ENCODE results near the gene C2orf68.
A peak's percentile ranks its signal among the peaks of the same experiment; 100 is the strongest.
"Not testable (repeated sequence)": the region's sequence is repeated elsewhere in the genome, so short reads cannot be mapped to it uniquely, and the experiment has no call there.

C2orf68 gene

GRCh38 chr2:85579266-85579935, 32.5 kb downstream of the C2orf68 start:
- DNase-seq, result peak; percentile 81

DNA sequence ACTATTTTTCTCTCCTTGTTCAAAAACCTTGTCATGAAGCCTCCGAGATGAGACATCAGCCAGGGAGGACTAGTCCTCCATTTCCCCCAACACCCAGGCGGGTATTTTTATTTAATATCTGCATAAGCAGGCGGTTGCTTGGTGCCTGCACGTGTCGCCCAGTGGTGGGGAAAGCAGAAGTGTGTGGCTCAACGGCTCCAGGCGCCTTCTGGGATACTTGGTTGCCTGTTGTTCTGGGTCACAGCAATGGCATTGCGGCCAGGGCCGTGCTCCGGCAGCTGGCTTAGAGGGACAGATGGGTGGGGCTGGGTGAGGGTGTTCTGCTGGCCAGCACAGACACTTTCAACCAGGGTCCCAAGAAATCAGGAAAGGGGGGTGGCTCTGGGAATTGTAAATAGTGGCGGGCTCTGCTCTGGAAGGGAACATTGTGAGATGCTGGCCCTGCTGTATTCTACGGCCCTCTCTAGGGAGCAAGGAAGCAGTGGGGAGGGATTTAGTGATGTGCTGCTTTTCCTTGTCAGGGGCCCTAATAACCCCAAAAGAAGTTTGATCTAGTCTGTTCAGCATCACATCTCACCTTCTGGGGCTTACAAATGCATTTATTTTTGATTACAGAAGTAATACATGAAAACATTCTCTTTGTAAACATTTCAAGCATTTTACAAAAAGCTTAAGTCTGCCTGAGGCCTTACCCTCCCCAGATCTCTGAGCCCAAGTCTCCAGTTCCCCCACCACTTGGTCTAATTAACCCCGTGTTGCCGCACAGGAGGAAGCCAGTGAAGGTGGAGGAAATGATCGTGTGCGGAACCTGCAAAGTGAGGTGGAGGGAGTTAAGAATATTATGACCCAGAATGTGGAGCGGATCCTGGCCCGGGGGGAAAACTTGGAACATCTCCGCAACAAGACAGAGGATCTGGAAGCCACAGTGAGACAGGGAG, 33.4 kb downstream of the C2orf68 start:
- peak; percentile 93 for DNase-seq

- peak; percentile 81 for DNase-seq
These were observed 34.3 kb downstream of the C2orf68 start, which contains the start of gene VAMP8 for GRCh38 chr2:85577386-85578242. VAMP8 (plus strand) TSS chr2:85577586; CDS start chr2:85577647, 61 bp downstream.

DNA sequence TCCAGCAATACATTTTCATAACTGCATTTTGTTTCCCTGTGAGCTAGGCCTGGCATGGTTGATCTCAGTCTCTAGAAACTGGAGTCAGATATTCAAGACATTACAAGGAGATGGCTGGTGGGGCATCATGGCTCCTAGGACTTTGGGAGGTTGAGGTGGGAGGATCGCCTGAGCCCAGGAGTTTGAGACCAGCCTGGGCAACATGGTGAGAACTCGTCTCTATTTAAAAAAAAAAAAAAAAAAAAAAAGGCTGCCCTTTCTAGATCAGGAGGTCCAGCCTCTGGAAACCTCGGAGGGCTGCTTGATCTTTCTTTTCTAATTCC, 34.8 kb downstream of the C2orf68 start:
- no peak for DNase-seq

DNA sequence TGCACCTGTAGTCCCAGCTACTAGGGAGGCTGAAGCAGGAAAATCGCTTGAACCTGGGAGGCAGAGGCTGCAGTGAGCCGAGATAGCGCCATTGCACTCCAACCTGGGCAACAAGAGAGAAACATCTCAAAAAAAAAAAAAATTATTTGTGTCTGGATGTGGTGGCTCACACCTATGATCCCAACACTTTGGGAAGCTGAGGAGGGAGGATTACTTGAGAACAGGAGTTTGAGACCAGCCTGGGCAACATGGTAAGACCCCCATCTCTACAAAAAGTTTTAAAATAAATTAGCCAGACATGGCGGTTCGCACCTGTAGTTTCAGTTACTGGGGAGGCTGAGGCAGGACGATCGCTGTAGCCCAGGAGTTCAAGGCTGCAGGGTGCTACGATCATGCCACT, 36.1 kb downstream of the C2orf68 start:
- no peak for DNase-seq

- no peak for DNase-seq
These were observed 45.6 kb downstream of the C2orf68 start for GRCh38 chr2:85566265-85566664.

- peak; percentile 40 for DNase-seq
These were observed 47.7 kb downstream of the C2orf68 start for GRCh38 chr2:85564144-85564563.

GRCh38 chr2:85561280-85562212, 50.3 kb downstream of the C2orf68 start, which contains the start of gene GGCX:
GGCX (minus strand) TSS chr2:85561493; CDS start chr2:85561428, 65 bp downstream.
- DNase-seq, result peak; percentile 98

- DNase-seq, result no peak
These were observed 51.0 kb downstream of the C2orf68 start for GRCh38 chr2:85560812-85561279.

DNA sequence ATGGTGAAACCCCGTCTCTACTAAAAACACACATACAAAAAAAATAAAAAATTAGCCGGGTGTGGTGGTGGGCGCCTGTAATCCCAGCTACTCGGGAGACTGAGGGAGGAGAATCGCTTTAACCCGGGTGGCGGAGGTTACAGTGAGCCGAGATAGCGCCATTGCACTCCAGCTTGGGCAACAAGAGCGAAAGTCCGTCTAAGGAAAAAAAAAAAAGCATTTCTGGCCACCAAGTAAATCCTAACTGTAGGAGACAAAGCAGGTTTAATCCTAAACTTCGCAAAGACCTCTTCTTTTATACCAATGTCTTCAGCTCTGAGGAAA, 51.5 kb downstream of the C2orf68 start:
- not testable (repeated sequence) for DNase-seq

DNA sequence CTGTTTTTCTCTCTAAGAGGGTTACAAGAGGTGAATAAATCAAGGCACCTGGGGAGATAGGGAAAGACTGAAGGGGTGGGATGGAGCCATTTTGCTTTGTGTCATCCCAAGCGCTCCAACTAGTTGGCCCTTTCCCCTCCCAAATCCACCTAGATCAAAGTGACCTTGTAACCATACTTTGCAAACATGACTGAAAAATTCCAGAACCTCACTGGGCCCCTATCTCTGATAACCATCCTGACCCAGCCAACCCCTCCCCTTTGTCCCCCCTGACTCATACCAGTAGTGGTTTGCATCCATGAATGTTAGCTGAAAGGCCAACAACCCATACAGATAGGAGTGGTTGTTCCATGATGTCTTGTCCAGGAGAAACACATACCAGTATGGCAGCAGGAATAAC, 53.7 kb downstream of the C2orf68 start:
- no peak for DNase-seq

GRCh38 chr2:85557130-85557529, 54.7 kb downstream of the C2orf68 start:
- no peak for DNase-seq

All from hematopoietic multipotent progenitor cell treated with erythropoietin and hydrocortisone succinate and interleukin-3 and kit ligand, for 4 days (in vitro differentiated cells).